LNCaP clone FGC (cell line): ENCODE data around the gene PPM1L.

Experiments
- DNase-seq: peaks from one replicate; pipeline ENCODE4 v3.0.0-alpha.2; 2011; ENCODE audit warnings: low read depth
- H3K4me3 ChIP-seq: 2 replicates; pipeline ENCODE4 v1.5.1; 2011; ENCODE audit warnings: mild to moderate bottlenecking, low read depth, low read length, control low read depth
- CTCF ChIP-seq: IDR thresholded peaks from 2 replicates; pipeline ENCODE4 v1.5.1; 2012; ENCODE audit warnings: mild to moderate bottlenecking; ENCODE audit not compliant: control insufficient read depth, insufficient read depth; ENCODE audit errors: extremely low read depth

The PPM1L gene

DNA sequence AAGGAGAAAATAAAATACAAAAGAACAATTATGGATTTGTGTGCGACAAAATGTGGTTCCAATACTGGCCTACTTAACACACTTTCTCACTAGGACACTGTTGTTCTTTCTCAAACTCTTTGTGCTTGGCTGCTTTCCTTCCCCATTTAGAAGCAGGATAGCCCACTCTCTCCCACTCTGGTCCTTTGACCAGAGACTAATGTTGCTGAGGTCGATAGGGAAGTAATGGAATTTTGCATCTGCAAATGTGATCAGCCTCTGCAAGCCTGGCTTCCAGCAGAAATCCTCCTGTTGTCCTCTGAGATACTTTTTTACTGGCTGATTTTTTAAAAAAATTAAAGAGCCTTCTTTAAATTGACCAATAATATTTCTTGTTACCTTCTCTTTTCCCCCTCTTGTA lies 71.0 kb downstream of the PPM1L start:
- H3K4me3 ChIP-seq, result no peak overlapping the region
- DNase-seq, result no peak
- TF ChIP-seq CTCF, result no peak

DNA sequence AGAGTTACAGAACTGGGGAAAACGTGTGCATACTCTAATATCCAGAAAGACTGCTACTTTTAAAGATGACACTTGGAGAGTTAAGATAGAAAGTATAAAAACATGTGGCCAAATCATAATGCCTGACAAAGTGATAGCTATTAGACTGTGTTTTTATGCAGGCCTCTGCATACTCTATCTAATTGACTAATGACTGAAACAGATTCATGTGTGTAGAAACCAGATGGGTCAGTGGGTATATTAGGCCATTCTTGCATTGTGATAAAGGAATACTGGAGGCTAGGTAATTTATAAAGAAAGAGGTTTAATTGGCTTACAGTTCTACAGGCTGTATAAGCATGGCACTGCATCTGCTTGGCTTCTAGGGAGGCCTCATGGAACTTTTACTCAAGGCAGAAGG lies 71.5 kb downstream of the PPM1L start:
- no peak overlapping the region for H3K4me3 ChIP-seq
- TF ChIP-seq CTCF, result no peak
- no peak for DNase-seq

GRCh38 chr3:160828880-160829279 lies 72.8 kb downstream of the PPM1L start:
- DNase-seq, result no peak
- H3K4me3 ChIP-seq, result no peak overlapping the region
- no peak for TF ChIP-seq CTCF

GRCh38 chr3:160829486-160830009 lies 73.5 kb downstream of the PPM1L start:
- DNase-seq, result no peak
- no peak overlapping the region for H3K4me3 ChIP-seq
- no peak for TF ChIP-seq CTCF

DNA sequence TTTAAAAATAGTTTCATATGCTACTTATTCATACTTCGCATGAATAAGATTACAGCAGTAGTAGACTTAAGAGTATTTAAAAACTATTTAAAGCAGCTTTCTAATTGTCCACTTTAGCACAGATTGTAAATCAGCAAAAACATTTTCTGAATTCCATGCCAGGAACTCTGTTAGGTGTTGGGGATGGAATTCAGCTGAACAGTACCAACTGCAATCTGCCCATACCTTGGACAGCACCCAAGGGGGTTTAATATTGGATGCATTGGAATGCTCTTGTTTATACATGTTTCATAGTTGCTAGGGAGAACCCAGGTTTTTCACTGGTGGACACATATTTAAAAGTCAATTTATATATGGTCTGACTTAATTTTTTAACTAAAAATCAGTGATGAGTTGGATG lies 74.8 kb downstream of the PPM1L start:
- DNase-seq, result no peak
- no peak for TF ChIP-seq CTCF

GRCh38 chr3:160831401-160831800 lies 75.4 kb downstream of the PPM1L start:
- TF ChIP-seq CTCF, result no peak
- no peak overlapping the region for H3K4me3 ChIP-seq

More for the DNA sequence above, 74.8 kb downstream of the PPM1L start:
- H3K4me3 ChIP-seq, result no peak overlapping the region

GRCh38 chr3:160837394-160837980 lies 81.5 kb downstream of the PPM1L start:
- DNase-seq, result no peak
- no peak for TF ChIP-seq CTCF
- H3K4me3 ChIP-seq, result no peak overlapping the region

More at GRCh38 chr3:160831401-160831800, 75.4 kb downstream of the PPM1L start:
- no peak for DNase-seq
